Mucosa of descending colon (tissue), 3 donors: ENCODE measurements around the gene PPP1R17. TPM values are rescaled to one million over a fixed set of nuclear protein-coding genes. Genes with fewer than 3 reads are reported as not detected.

Experiments
- ATAC-seq: fragments of 200-7000 bp; cut with Tn5 transposase; one replicate; pipeline ENCODE4 v1.9.1; 2020; ENCODE audit warnings: mild to moderate bottlenecking, moderate library complexity
- DNase-seq, 3 donors: peaks; one replicate each; pipeline ENCODE4 v3.0.0-alpha.2; 2020
- H3K36me3 ChIP-seq: fragments of 200-600 bp; one replicate; pipeline ENCODE4 v1.8.0; 2021; ENCODE audit warnings: low read depth, mild to moderate bottlenecking
- H3K4me1 ChIP-seq: fragments of 200-600 bp; one replicate; pipeline ENCODE4 v1.8.0; 2021; ENCODE audit warnings: low read depth, mild to moderate bottlenecking
- H3K4me3 ChIP-seq: fragments of 200-600 bp; one replicate; pipeline ENCODE4 v1.8.0; 2021; ENCODE audit warnings: mild to moderate bottlenecking
- H3K9me3 ChIP-seq: fragments of 200-600 bp; one replicate; pipeline ENCODE4 v1.8.0; 2021; ENCODE audit warnings: mild to moderate bottlenecking
- CTCF ChIP-seq: fragments of 200-600 bp; IDR thresholded peaks from one replicate; pipeline ENCODE4 v1.8.0; 2022; ENCODE audit warnings: antibody characterized with exemption, mild to moderate bottlenecking
- intact Hi-C, 2 donors: fragments of 100-400 bp; cut with DNase I in 1 of 2; cut with micrococcal nuclease in 1 of 2; formaldehyde crosslinking; loops; one replicate each; pipeline versions ENCODE4 v1.11.0 to v1.11.1; 2022; cut with DNase I, micrococcal nuclease
- total RNA-seq, 3 donors: library from RNA; stranded (reverse); fragmentation: NEBNext Ultra II Directional in 2 of 3; extraction: Animal tissue kit (Norgen Biotek cat#: 25700) in 2 of 3; gene quantifications; one replicate each; pipeline versions ENCODE4 v1.2.1 to v1.2.4, GENCODE V29; 2021 to 2023
- donor health status: DM: no; HTN: no; CAD: no; lungs with moderate emphysema.
- donor health status: DM: no; HTN: no; CAD: no.
- donor health status: DM: no; HTN: yes; CAD: no.

PPP1R17 gene
- total RNA-seq, 3 donors from 2014 or later, result not detected

GRCh38 chr7:31699050-31699449, 12.0 kb downstream of the PPP1R17 start:
- intact Hi-C loops, result no loop called here
- DNase-seq, result no peak
- TF ChIP-seq CTCF, result no peak

GRCh38 chr7:31702354-31702753, 15.3 kb downstream of the PPP1R17 start:
- no peak for TF ChIP-seq CTCF
- H3K9me3 ChIP-seq, result no peaks in the 10 kb centered on the region
- DNase-seq (no peak), ATAC-seq (no peak)
- H3K4me1 ChIP-seq, result no peaks in the 10 kb centered on the region
- no peaks in the 10 kb centered on the region for H3K36me3 ChIP-seq
- intact Hi-C loops, result no loop called here
- no peak overlapping the region for H3K4me3 ChIP-seq

More at GRCh38 chr7:31699050-31699449, 12.0 kb downstream of the PPP1R17 start:
- no peaks in the 10 kb centered on the region for H3K36me3 ChIP-seq
- no peaks in the 10 kb centered on the region for H3K4me1 ChIP-seq
- H3K9me3 ChIP-seq, result no peaks in the 10 kb centered on the region
- H3K4me3 ChIP-seq, result no peak overlapping the region
- ATAC-seq, result no peak

- ATAC-seq (no peak), DNase-seq (no peak)
- Histone ChIP-seq H3K4me3 (no peak overlapping the region), H3K4me1 (no peaks in the 10 kb centered on the region), H3K9me3 (no peaks in the 10 kb centered on the region), H3K36me3 (no peaks in the 10 kb centered on the region)
- intact Hi-C loops, result no loop called here
- TF ChIP-seq CTCF, result no peak
Measured at GRCh38 chr7:31705377-31705776, 18.4 kb downstream of the PPP1R17 start.

GRCh38 chr7:31707089-31707488, 20.1 kb downstream of the PPP1R17 start:
- no peak for TF ChIP-seq CTCF
- DNase-seq (no peak), ATAC-seq (no peak)
- Histone ChIP-seq H3K9me3 (no peaks in the 10 kb centered on the region), H3K4me3 (no peak overlapping the region), H3K4me1 (no peaks in the 10 kb centered on the region), H3K36me3 (no peaks in the 10 kb centered on the region)
- intact Hi-C loops, result no loop called here

GRCh38 chr7:31710171-31710570, 23.2 kb downstream of the PPP1R17 start:
- no peaks in the 10 kb centered on the region for H3K9me3 ChIP-seq
- no peak for TF ChIP-seq CTCF
- intact Hi-C loops, result no loop called here
- H3K4me1 ChIP-seq, result no peaks in the 10 kb centered on the region
- no peak overlapping the region for H3K4me3 ChIP-seq
- ATAC-seq (no peak), DNase-seq (no peak)
- no peaks in the 10 kb centered on the region for H3K36me3 ChIP-seq

- Histone ChIP-seq H3K36me3 (no peaks in the 10 kb centered on the region), H3K4me1 (no peaks in the 10 kb centered on the region), H3K9me3 (no peaks in the 10 kb centered on the region), H3K4me3 (no peak overlapping the region)
- ATAC-seq, result no peak
- intact Hi-C loops, result no loop called here
- no peak for TF ChIP-seq CTCF
- no peak for DNase-seq
Measured at GRCh38 chr7:31716355-31716754, 29.3 kb downstream of the PPP1R17 start.
